GM18861 (cell line): Measurements from ENCODE around the gene FIGLA.
"Not testable (repeated sequence)": the region's sequence is repeated elsewhere in the genome, so short reads cannot be mapped to it uniquely, and the experiment has no call there.

Experiments
- ATAC-seq: cut with Tn5 transposase; IDR thresholded peaks from one replicate; pipeline ENCODE4 v1.9.1; 2021; ENCODE audit not compliant: unreplicated experiment

FIGLA gene

DNA sequence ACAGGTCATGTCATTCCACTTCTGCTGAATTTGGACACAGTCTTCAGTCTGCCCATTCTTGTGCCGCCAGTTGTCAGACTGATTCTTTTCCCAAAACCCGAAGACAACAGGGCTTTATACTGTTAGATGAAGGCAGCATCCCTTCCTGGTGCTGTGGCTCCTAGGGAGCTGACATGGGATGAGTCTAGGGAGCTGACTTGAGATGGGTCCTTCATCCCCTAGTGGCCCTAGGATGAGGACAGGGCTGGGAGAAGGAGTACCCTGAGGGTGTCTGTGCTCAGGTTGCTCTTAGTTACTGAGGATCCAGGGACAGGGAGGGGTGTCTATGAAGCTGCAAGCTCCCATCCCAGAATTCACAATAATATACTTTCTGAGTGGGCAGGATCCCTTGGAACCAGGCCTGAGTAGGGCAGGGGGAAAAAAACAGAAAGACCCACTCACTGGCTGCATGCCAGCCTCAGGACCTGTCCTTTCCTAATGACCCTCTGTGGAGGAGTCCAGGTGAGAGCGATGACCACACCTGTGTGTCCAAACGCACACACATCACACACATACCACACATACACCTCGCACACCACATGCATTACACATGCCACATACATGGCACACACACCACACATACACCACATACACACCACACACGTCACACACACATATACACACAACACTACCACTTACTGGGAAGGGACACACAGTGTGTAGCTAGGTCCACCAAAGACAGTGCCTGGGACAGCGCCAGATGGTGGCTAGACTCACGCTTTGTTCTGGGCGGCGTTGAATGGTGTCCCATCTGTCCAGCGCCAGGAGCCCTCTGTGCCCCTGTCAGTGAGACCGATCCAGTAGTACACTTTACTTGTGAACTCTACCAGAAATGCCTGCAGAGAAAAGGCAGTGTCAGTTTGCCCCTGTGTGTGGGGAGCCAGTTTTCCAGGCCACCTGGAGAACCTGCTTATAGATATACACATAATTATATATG lies 18.8 kb upstream of the FIGLA start:
- ATAC-seq, result no peak

GRCh38 chr2:70807828-70808118 lies 17.3 kb upstream of the FIGLA start:
- no peak for ATAC-seq

GRCh38 chr2:70807102-70807827 lies 16.8 kb upstream of the FIGLA start:
- ATAC-seq, result no peak

- no peak for ATAC-seq
Observed at GRCh38 chr2:70806620-70807019, 16.2 kb upstream of the FIGLA start.

DNA sequence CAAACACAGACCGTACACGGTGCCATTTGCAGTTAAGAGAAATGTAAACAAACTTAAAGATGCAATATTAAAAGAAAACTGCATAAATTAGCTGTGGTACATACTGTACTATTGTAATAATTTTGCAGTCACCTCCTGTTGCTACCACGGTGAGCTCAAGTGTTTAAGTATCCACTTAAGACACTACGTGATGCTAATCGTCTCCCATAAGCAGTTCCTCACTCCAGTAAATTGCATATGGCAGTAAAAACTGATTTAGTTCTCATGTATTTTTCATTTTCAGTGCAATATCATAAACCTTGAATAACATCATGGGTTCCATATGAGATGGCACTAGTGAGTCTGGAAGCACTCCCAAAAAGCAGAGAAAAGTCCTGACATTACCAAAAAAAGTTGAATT lies 15.6 kb upstream of the FIGLA start:
- ATAC-seq, result no peak

- ATAC-seq, result no peak
Observed at GRCh38 chr2:70801607-70802263, 11.3 kb upstream of the FIGLA start.

- ATAC-seq, result no peak
Observed at GRCh38 chr2:70799706-70800105, 9.3 kb upstream of the FIGLA start.

DNA sequence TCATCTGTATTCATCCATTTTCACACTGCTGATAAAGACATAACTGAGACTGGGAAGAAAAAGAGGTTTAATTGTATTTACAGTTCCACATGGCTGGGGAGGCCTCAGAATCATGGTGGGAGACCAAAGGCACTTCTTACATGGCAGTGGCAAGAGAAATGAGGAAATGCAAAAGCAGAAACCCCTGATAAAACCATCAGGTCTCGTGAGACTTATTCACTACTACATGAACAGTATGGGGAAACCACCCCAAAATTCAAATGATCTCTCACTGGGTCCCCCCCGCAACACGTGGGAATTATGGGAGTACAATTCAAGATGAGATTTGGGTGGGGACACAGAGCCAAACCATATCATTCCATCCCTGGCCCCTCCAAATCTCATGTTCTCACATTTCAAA lies 7.6 kb upstream of the FIGLA start:
- not testable (repeated sequence) for ATAC-seq

DNA sequence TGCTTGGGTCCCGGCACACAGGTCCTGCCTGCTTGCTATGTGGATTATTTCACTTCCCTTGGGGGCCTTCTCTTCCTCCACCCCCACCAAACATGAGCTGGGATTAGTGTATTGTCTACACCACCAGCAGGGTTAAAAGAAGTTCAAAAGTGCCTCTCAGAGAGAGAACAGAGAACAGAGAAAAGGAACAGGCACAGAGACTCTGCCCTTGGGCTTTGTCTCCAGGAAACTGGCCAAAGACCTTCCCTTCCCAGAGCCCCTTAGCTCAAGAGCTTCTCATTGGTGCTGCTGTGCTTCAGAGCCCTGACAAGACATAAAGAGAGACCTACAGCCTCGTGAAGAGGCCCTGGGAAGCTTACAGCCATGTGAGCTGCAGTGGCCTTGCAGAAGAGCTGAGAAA lies 7.1 kb upstream of the FIGLA start:
- no peak for ATAC-seq

GRCh38 chr2:70796262-70796661 lies 5.8 kb upstream of the FIGLA start:
- ATAC-seq, result no peak

DNA sequence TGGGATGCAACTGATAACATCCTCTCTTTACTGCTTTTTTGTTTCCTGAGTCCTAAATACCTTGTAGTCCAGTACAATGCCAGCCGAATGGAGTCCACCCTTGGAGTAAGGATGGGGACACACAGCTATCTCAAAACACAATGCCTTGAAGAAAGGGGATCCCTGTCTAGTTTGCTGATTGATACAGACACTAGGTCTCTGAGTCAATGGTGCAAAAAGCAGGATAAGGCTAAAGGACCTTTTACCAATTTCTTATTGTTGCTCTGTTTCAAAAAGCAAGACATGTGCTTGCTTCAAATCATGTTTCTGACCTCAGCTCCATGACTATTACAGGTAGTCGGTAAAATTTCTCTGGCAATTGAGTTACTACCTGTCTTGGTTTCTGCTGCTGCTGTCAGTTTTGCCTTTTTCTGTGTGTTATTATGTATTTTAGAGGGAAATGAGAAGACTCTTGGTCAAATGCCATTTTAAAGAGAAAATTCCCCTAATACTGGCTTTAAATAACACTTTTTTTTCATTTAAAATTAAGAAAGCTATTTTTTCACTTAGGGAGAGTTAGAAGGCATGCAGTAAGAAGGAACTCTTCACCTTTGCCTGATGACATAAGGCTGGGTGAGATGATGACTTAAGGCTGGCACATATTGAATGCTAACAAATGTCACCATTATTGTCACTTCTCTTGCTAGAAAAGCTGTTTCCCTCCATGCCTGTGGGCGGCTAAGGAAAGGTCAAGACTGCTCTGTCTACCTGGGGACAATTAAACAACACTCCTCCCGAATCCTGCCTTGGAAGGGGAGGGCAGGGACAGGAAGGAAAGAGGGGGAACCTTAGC lies 4.9 kb upstream of the FIGLA start:
- no peak for ATAC-seq

GRCh38 chr2:70793450-70793849 lies 3.0 kb upstream of the FIGLA start:
- ATAC-seq, result no peak

DNA sequence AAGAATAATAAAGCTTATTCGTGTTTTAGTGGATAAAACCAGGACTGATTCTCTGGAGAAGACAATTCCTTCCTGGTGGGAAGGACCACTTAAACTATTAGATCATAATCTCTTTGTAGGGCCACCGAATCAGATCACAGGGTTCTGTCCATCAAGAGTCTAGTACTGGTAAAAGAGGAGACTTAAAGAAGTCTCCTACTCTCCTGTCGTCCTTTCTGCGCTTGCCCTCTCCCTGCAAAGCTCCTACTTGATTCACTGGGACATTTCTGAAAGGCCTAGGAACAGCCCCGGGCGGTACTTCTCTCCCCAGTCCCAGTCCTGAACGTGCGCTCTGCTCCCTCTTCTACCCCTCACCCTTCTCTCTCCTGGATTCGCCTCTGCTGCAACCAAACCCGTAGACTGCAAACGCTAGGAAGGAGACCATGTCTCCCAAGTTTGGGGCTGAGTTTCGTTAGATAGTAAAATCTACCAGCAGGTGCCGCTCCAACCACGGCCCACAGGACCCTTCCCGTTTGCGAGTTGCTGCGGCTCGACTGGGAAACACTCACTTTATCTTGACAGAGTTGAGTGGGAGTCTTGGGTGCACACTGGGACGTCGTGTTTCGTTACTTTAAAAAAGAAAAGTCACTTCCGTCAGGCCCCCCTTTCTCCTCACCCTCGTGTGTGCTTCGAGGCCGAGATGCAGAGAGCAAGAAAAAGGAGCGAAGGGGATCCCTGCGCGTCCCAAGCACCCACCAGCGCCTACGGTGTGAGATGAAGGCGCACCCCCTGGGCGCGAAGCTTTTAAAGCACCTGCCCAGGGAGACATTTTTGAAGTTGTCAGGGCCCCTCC lies 923 bp downstream of the FIGLA start:
- ATAC-seq, result no peak

DNA sequence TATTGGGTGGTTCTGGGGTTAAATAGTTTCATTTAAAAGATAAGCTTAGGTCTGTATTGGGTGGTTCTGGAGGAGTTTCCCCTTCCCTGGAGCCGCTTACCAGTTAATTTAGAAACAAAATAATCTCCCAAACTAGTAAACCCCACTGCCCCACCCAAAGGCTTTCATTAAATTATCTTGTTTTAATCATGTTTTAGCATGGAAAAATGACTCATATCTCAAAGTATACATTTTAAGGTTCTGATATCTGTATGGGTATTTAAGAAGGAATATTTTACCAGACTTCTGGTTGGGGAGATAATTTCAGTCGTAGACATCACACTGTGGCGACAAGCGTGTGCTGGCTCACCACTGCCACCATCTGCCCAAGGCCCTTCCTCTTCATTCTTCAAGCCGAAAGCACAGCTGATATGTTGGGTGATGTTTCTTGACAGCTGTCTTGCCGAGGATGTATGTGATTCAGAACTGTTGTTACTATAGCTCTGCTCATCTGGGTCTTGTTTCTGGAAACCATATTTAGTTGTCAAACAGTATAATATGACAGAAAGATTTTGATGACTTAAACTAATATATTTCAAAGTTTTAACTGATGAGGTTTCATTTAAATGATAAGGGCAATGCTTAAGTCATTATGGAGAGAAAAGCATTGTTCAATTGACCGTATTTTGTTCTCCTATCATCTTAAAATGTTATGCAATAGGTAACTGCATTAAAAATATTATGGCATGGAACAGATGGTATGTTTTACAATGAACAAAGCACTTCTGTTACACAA lies 5.1 kb downstream of the FIGLA start:
- ATAC-seq, result no peak

DNA sequence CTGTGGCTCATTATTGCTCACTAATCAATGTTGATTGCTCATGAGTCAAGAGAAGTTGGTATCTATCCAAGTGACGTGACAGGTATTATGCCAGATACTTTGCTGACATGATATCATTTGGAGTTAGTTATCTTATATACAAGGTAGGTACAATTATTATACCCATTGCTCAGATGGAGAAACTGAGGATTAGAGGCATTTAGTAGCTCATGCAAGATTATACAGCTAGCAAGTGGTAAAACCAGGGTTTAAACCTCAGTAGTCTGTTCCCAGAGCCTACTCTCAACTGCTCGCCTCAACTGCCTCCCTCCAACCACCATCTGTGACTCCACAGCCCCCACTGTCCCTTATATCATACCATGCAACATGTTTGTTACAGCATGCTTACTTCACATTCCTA lies 6.1 kb downstream of the FIGLA start:
- no peak for ATAC-seq

DNA sequence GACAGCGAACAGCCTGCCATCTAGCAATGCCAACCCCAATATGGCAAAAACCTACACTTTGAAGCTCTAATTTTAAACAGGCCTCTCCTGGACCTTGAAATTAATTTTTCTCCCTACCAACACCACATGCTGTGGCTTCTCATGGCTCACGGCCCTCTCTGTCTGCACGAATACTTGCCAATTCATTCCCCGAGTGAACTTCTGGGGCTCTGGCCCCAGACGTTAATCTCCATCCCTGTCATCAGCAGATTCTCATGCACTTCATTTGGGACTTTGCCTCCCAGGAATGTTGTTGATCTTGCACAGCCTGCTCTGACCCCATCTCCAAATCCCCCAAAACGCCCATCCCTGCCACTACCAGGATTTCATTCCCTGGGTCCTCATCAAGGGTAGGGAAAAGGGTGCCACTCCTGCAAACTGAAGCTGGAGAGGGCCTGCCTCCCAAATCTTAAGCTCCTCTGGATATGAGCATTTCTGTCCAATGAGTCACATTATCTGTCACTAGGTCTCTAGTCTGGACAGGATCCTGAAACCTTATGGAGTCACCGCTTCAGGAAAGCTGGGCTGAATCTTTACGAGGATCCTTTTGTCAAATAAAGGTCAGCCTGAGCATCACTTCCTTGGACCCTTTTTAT lies 10.4 kb downstream of the FIGLA start:
- ATAC-seq, result no peak

GRCh38 chr2:70779491-70779890 lies 11.0 kb downstream of the FIGLA start:
- ATAC-seq, result no peak

- no peak for ATAC-seq
Observed at GRCh38 chr2:70778676-70779075, 11.8 kb downstream of the FIGLA start.

- ATAC-seq, result no peak
Observed at GRCh38 chr2:70777450-70777849, 13.0 kb downstream of the FIGLA start.
